Measurements from ENCODE around the gene GNG5. TPM values are rescaled to one million over a fixed set of nuclear protein-coding genes. Genes with fewer than 3 reads are reported as not detected.
A peak's percentile ranks its signal among the peaks of the same experiment; 100 is the strongest.
"Not testable (repeated sequence)": the region's sequence is repeated elsewhere in the genome, so short reads cannot be mapped to it uniquely, and the experiment has no call there.

Gene GNG5
- total RNA-seq, 2 experiments from 2014 or later: 128 to 132 TPM

DNA sequence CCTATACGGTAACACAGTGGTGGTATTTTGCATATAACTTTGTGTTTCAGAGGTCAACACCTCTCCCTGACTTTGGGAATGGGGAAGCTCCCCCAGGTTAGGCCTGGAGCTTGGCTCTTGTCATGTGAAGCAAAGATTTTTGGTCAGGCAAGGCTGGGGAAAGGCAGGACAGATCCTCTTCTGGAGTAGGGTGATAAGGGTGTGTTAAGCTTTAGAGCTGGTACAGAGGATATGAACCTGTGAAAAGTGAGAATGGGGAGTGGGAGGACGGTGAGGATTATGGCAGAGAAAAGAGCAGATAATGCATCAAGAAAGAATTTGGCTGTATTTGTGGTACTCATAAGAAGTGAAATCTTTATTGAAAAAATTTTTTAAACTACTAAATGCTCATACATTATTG lies 25.1 kb downstream of the GNG5 start:
- Mint-ChIP-seq H3K9me3 (no peaks in the 10 kb centered on the region), H3K27me3 (ENCODE audit: low read depth) (peaks cover 8% of the 10 kb centered on the region), H3K4me3 (no peak overlapping the region), H3K36me3 (ENCODE audit: low read depth) (peaks cover 43% of the 10 kb centered on the region), H3K27ac (peak overlapping the region; percentile 4), H3K4me1 (ENCODE audit: low read depth) (peaks cover 43% of the 10 kb centered on the region)
- CTCF ChIA-PET: interaction anchor here (0.6 to 2.1 kb wide), 8 partner anchors 25 to 573 kb away, joined by 3 to 12 read pairs (median 4); partner anchors contain the start of genes GNG5 and SPATA1
- DNase-seq: no peak
- intact Hi-C loops (cut with micrococcal nuclease): no loop called here

GRCh38 chr1:84480650-84481049 lies 25.7 kb downstream of the GNG5 start:
- H3K27me3 Mint-ChIP-seq (ENCODE audit: low read depth): peaks cover 11% of the 10 kb centered on the region
- CTCF ChIA-PET: interaction anchor here (1.0 to 2.1 kb wide), 10 partner anchors 9 to 464 kb away, joined by 3 to 12 read pairs (median 4); partner anchors contain the start of genes GNG5 and SPATA1
- H3K4me1 Mint-ChIP-seq (ENCODE audit: low read depth): peaks cover 37% of the 10 kb centered on the region
- DNase-seq: no peak
- H3K36me3 Mint-ChIP-seq (ENCODE audit: low read depth): peaks cover 38% of the 10 kb centered on the region
- H3K9me3 Mint-ChIP-seq: no peaks in the 10 kb centered on the region
- intact Hi-C loops (cut with micrococcal nuclease): no loop called here
- H3K4me3 Mint-ChIP-seq: peak overlapping the region; percentile 21
- H3K27ac Mint-ChIP-seq: no peak overlapping the region

DNA sequence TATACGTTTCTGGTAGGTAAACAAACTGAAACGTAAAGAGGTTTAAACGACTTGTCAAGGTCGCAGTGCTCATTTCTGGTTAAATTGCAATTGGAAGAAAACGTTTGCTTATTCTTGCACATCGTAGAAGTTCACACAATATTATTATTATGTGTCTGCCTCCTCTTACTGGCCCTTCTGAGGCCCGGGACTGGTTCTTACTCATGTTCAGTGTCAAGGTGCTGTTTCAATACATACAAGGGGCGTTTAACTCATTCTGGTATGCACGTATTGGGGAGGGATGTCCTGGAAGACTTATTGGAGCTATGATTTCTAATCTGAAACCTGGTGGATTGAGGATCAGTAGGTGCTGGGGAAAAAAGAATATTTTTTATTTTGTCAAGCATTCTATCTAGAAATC lies 26.4 kb downstream of the GNG5 start:
- Mint-ChIP-seq H3K36me3 (ENCODE audit: low read depth) (peaks cover 33% of the 10 kb centered on the region), H3K4me3 (peak overlapping the region; percentile 99), H3K27ac (peak overlapping the region; percentile 95), H3K9me3 (no peaks in the 10 kb centered on the region), H3K4me1 (ENCODE audit: low read depth) (peaks cover 36% of the 10 kb centered on the region), H3K27me3 (ENCODE audit: low read depth) (peaks cover 12% of the 10 kb centered on the region)
- DNase-seq: peak; percentile 18
- CTCF ChIA-PET: interaction anchor here (1.0 to 2.1 kb wide), 7 partner anchors 10 to 465 kb away, joined by 3 to 12 read pairs (median 4); partner anchors contain the start of genes GNG5 and SPATA1
- intact Hi-C loops (cut with micrococcal nuclease): loop anchor here (1.0 to 2.0 kb wide), 8 partner anchors 15 to 779 kb away; partner anchors contain the start of genes C1orf52, CTBS, GNG5 and SPATA1

DNA sequence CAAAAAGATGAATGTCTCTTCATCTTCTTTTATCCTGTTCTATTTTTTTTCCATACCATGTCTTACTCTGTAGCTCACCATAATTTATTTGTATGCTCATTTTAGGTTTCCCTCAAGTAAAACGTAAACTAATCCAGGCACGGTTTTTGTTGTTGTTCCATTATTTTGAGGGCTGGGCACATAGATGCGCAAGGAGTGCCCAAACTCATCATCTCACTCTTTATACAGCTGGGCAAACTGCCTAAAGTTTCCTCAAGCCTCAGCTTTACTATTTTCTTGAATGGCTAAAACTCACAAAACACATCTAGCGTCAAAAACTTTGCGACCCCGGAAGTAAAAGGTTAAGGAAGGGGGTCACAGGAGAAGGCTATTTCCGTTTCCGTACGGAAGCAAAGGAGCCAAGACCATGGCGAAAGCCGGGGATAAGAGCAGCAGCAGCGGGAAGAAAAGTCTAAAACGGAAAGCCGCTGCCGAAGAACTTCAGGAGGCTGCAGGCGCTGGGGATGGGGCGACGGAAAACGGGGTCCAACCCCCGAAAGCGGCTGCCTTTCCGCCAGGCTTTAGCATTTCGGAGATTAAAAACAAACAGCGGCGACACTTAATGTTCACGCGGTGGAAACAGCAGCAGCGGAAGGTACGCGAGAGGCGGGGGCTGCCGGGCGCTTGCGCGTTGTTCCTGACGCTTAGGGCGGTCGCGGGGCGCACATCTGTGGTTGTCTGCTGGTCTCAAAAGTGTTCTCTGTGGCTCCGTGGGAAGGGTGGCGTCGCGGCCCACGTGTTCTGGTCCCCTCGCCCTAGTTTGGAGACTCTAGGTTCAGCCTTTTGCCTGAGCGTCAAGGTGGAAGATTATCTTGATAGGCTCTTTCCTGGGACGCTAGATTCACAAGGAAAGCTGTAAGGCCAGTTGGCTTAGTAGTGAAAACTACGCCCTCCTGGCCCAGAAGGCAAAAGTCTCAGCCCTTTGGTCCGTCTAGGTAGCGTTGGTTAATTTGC lies 27.2 kb downstream of the GNG5 start, which contains the start of gene RPF1:
TSS of gene RPF1 (plus strand) at position 391 of the 993 bp plus-strand sequence. CDS start at position 407, 16 bp downstream.
- Mint-ChIP-seq H3K27me3 (ENCODE audit: low read depth) (peaks cover 18% of the 10 kb centered on the region), H3K27ac (peak within 1 kb of the TSS; percentile 95), H3K9me3 (no peaks in the 10 kb centered on the region), H3K36me3 (ENCODE audit: low read depth) (peaks cover 25% of the 10 kb centered on the region), H3K4me1 (ENCODE audit: low read depth) (peaks cover 34% of the 10 kb centered on the region), H3K4me3 (peak within 1 kb of the TSS; percentile 99)
- CTCF ChIA-PET: interaction anchor here (0.7 to 2.1 kb wide), 9 partner anchors 10 to 466 kb away, joined by 3 to 12 read pairs (median 4); partner anchors contain the start of genes GNG5 and SPATA1
- intact Hi-C loops (cut with micrococcal nuclease): loop anchor here (1.0 to 2.0 kb wide), 8 partner anchors 16 to 780 kb away; partner anchors contain the start of genes C1orf52, CTBS, GNG5 and SPATA1
- DNase-seq: peak; percentile 74

GRCh38 chr1:84476225-84476624 lies 30.2 kb downstream of the GNG5 start:
- peaks cover 27% of the 10 kb centered on the region for H3K27me3 Mint-ChIP-seq (ENCODE audit: low read depth)
- H3K4me1 Mint-ChIP-seq (ENCODE audit: low read depth): peaks cover 16% of the 10 kb centered on the region
- no peak for DNase-seq
- intact Hi-C loops (cut with micrococcal nuclease): no loop called here
- H3K27ac Mint-ChIP-seq: no peak overlapping the region
- peaks cover 15% of the 10 kb centered on the region for H3K36me3 Mint-ChIP-seq (ENCODE audit: low read depth)
- no peak overlapping the region for H3K4me3 Mint-ChIP-seq
- H3K9me3 Mint-ChIP-seq: no peaks in the 10 kb centered on the region
- CTCF ChIA-PET: interaction anchor here (0.7 kb wide), 1 partner anchor 30 kb away, joined by 4 read pairs; no protein-coding TSS in a partner anchor

GRCh38 chr1:84467298-84467697 lies 39.1 kb downstream of the GNG5 start:
- H3K4me1 Mint-ChIP-seq (ENCODE audit: low read depth): no peaks in the 10 kb centered on the region
- H3K27me3 Mint-ChIP-seq (ENCODE audit: low read depth): peaks cover 32% of the 10 kb centered on the region
- H3K4me3 Mint-ChIP-seq: no peak overlapping the region
- CTCF ChIA-PET: no interaction called here
- DNase-seq: no peak
- H3K36me3 Mint-ChIP-seq (ENCODE audit: low read depth): no peaks in the 10 kb centered on the region
- intact Hi-C loops (cut with micrococcal nuclease): no loop called here
- no peak overlapping the region for H3K27ac Mint-ChIP-seq
- H3K9me3 Mint-ChIP-seq: no peaks in the 10 kb centered on the region

GRCh38 chr1:84462118-84462517 lies 44.3 kb downstream of the GNG5 start:
- Mint-ChIP-seq H3K9me3 (no peaks in the 10 kb centered on the region), H3K27me3 (ENCODE audit: low read depth) (peaks cover 14% of the 10 kb centered on the region), H3K4me1 (ENCODE audit: low read depth) (no peaks in the 10 kb centered on the region), H3K36me3 (ENCODE audit: low read depth) (no peaks in the 10 kb centered on the region), H3K27ac (no peak overlapping the region), H3K4me3 (no peak overlapping the region)
- intact Hi-C loops (cut with micrococcal nuclease): no loop called here
- CTCF ChIA-PET: no interaction called here
- no peak for DNase-seq

- intact Hi-C loops (cut with micrococcal nuclease): no loop called here
- peaks cover 2% of the 10 kb centered on the region for H3K27me3 Mint-ChIP-seq (ENCODE audit: low read depth)
- no peak overlapping the region for H3K4me3 Mint-ChIP-seq
- no peak overlapping the region for H3K27ac Mint-ChIP-seq
- no peaks in the 10 kb centered on the region for H3K36me3 Mint-ChIP-seq (ENCODE audit: low read depth)
- no peak for DNase-seq
- H3K4me1 Mint-ChIP-seq (ENCODE audit: low read depth): no peaks in the 10 kb centered on the region
- H3K9me3 Mint-ChIP-seq: no peaks in the 10 kb centered on the region
- CTCF ChIA-PET: no interaction called here
Observed at GRCh38 chr1:84452436-84452835, 53.9 kb downstream of the GNG5 start.

- H3K4me3 Mint-ChIP-seq: no peak overlapping the region
- CTCF ChIA-PET: no interaction called here
- H3K27me3 Mint-ChIP-seq (ENCODE audit: low read depth): peaks cover 2% of the 10 kb centered on the region
- no peak for DNase-seq
- no peaks in the 10 kb centered on the region for H3K9me3 Mint-ChIP-seq
- no peak overlapping the region for H3K27ac Mint-ChIP-seq
- no peaks in the 10 kb centered on the region for H3K4me1 Mint-ChIP-seq (ENCODE audit: low read depth)
- no peaks in the 10 kb centered on the region for H3K36me3 Mint-ChIP-seq (ENCODE audit: low read depth)
- intact Hi-C loops (cut with micrococcal nuclease): no loop called here
Observed at GRCh38 chr1:84450910-84451309, 55.5 kb downstream of the GNG5 start.

DNA sequence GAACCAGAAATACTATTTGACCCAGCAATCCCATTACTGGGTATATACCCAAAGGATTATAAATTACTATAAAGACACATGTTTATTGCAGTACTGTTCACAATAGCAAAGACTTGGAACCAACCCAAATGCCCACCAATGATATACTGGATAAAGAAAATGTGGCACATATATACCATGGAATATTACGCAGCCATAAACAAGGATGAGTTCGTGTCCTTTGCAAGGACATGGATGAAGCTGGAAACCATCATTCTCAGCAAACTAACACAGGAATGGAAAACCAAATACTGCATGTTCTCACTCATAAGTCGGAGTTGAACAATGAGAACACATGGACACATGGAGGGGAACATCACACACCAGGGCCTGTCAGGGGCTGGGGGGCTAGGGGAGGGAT lies 57.7 kb downstream of the GNG5 start:
- H3K9me3 Mint-ChIP-seq; H3K4me1 Mint-ChIP-seq (ENCODE audit: low read depth); H3K27me3 Mint-ChIP-seq (ENCODE audit: low read depth); H3K36me3 Mint-ChIP-seq (ENCODE audit: low read depth); H3K27ac Mint-ChIP-seq; DNase-seq; H3K4me3 Mint-ChIP-seq; intact Hi-C loops (cut with micrococcal nuclease): not testable (repeated sequence)
- CTCF ChIA-PET: interaction anchor here (0.9 kb wide), 1 partner anchor 321 kb away, joined by 3 read pairs; no protein-coding TSS in a partner anchor

Data from activated naive CD4-positive, alpha-beta T cell treated with anti-CD3 and anti-CD28 coated beads for 36 hours (primary cell).